Activated naive CD4-positive, alpha-beta T cell treated with anti-CD3 and anti-CD28 coated beads, Interleukin-2, amount 50 U/mL, for 16 hours (primary cell): ENCODE results near the gene RIPOR3.
"Not testable (repeated sequence)": the region's sequence is repeated elsewhere in the genome, so short reads cannot be mapped to it uniquely, and the experiment has no call there.

ENCODE experiments used
- DNase-seq: peaks from one replicate; pipeline ENCODE4 v3.0.0-alpha.2; 2020

The RIPOR3 gene

GRCh38 chr20:50547964-50548363 lies 143.4 kb downstream of the RIPOR3 start:
- no peak for DNase-seq

- no peak for DNase-seq
These were observed 144.5 kb downstream of the RIPOR3 start for GRCh38 chr20:50546729-50547314.

- DNase-seq: no peak
These were observed 146.2 kb downstream of the RIPOR3 start for GRCh38 chr20:50545126-50545525.

- no peak for DNase-seq
These were observed 148.0 kb downstream of the RIPOR3 start for GRCh38 chr20:50543326-50543725.

- no peak for DNase-seq
These were observed 149.7 kb downstream of the RIPOR3 start for GRCh38 chr20:50541606-50542041.

GRCh38 chr20:50540620-50541605 lies 150.4 kb downstream of the RIPOR3 start:
- no peak for DNase-seq

GRCh38 chr20:50539798-50540197 lies 151.5 kb downstream of the RIPOR3 start:
- DNase-seq: not testable (repeated sequence)

GRCh38 chr20:50538276-50538675 lies 153.1 kb downstream of the RIPOR3 start:
- no peak for DNase-seq

- no peak for DNase-seq
These were observed 153.7 kb downstream of the RIPOR3 start for GRCh38 chr20:50537546-50538201.

GRCh38 chr20:50536333-50536732 lies 155.0 kb downstream of the RIPOR3 start:
- DNase-seq: no peak
